BJ (cell line): Measurements from ENCODE around the gene NME8. TPM values are rescaled to one million over a fixed set of nuclear protein-coding genes. Genes with fewer than 3 reads are reported as not detected.
"Not testable (repeated sequence)": the region's sequence is repeated elsewhere in the genome, so short reads cannot be mapped to it uniquely, and the experiment has no call there.

Experiments
- CTCF ChIA-PET: fragments of 350-600 bp; formaldehyde crosslinking; extraction: SDS; loops from one replicate; lab custom pipeline; 2021; ENCODE audit warnings: antibody characterized with exemption, inconsistent platforms; lab: Yijun Ruan, JAX
- POLR2A ChIA-PET: fragments of 300-600 bp; sonication (Branson Sonifier 250); formaldehyde crosslinking; extraction: SDS; loops from one replicate; lab custom pipeline; 2021; ENCODE audit warnings: antibody characterized with exemption; lab: Charles Lee
- DNase-seq: peaks from one replicate; pipeline ENCODE4 v3.0.0-alpha.2; 2011; ENCODE audit warnings: low read depth
- H3K27me3 ChIP-seq: 2 replicates; pipeline ENCODE4 v1.6.0; 2011; ENCODE audit warnings: low read length; ENCODE audit not compliant: control insufficient read depth, insufficient read depth
- H3K36me3 ChIP-seq: 2 replicates; pipeline ENCODE4 v1.5.1; 2011; ENCODE audit warnings: low read length; ENCODE audit not compliant: control insufficient read depth, insufficient read depth
- H3K4me3 ChIP-seq: 2 replicates; pipeline ENCODE4 v1.5.1; 2011; ENCODE audit warnings: low read depth, mild to moderate bottlenecking, control low read depth, low read length
- CTCF ChIP-seq: IDR thresholded peaks from 2 replicates; pipeline ENCODE4 v1.5.1; 2011; ENCODE audit warnings: low read depth, mild to moderate bottlenecking, control low read depth, inconsistent platforms, low read length, moderate library complexity; ENCODE audit not compliant: insufficient read depth
- polyA minus RNA-seq: library from RNA; depleted of rRNA, polyadenylated mRNA; stranded (reverse); fragments of >200 nt; gene quantifications from 2 replicates; pipeline ENCODE4 v1.2.3, GENCODE V29; 2011; rRNA and poly(A)+ RNA removed
- polyA plus RNA-seq: library from polyadenylated mRNA; depleted of rRNA; stranded (reverse); fragments of >200 nt; gene quantifications from 2 replicates; pipeline ENCODE4 v1.2.3, GENCODE V29; 2011; rRNA removed

NME8 gene
- polyA plus RNA-seq (not detected in 2 replicates), polyA minus RNA-seq (not detected in 2 replicates)

GRCh38 chr7:37848297-37848696, at the start of gene NME8:
Gene NME8 (plus strand): TSS chr7:37848597. CDS start chr7:37850267, 1,670 bp downstream.
- H3K4me3 ChIP-seq: no peak within 1 kb of the TSS
- ChIA-PET POLR2A (no interaction called here), CTCF (no interaction called here)
- DNase-seq: no peak
- H3K36me3 ChIP-seq: no peaks in the 10 kb centered on the region
- H3K27me3 ChIP-seq: no peaks in the 10 kb centered on the region
- TF ChIP-seq CTCF: no peak

GRCh38 chr7:37806152-37806551, 42.2 kb upstream of the NME8 start:
- no peak for DNase-seq
- CTCF ChIA-PET: no interaction called here
- POLR2A ChIA-PET: no interaction called here
- Histone ChIP-seq H3K27me3 (no peaks in the 10 kb centered on the region), H3K36me3 (no peaks in the 10 kb centered on the region), H3K4me3 (no peak overlapping the region)
- TF ChIP-seq CTCF: no peak

- CTCF ChIA-PET: interaction anchor here (1.1 kb wide), 1 partner anchor 22 kb away, joined by 4 read pairs; no protein-coding TSS in a partner anchor
- POLR2A ChIA-PET, H3K27me3 ChIP-seq, H3K4me3 ChIP-seq, H3K36me3 ChIP-seq, DNase-seq: not testable (repeated sequence)
Measured at GRCh38 chr7:37812161-37812580, 36.2 kb upstream of the NME8 start.

- no peak overlapping the region for H3K4me3 ChIP-seq
- TF ChIP-seq CTCF: no peak
- ChIA-PET CTCF (interaction anchor here (1.3 kb wide), 1 partner anchor 18 kb away, joined by 3 read pairs; no protein-coding TSS in a partner anchor), POLR2A (no interaction called here)
- H3K36me3 ChIP-seq: no peaks in the 10 kb centered on the region
- DNase-seq: no peak
- no peaks in the 10 kb centered on the region for H3K27me3 ChIP-seq
Measured at GRCh38 chr7:37815671-37816371, 32.6 kb upstream of the NME8 start.

- Histone ChIP-seq H3K36me3 (no peaks in the 10 kb centered on the region), H3K4me3 (no peak overlapping the region), H3K27me3 (no peaks in the 10 kb centered on the region)
- no peak for DNase-seq
- POLR2A ChIA-PET: no interaction called here
- CTCF ChIA-PET: interaction anchor here (1.3 kb wide), 1 partner anchor 17 kb away, joined by 3 read pairs; no protein-coding TSS in a partner anchor
- no peak for TF ChIP-seq CTCF
Measured at GRCh38 chr7:37816922-37817590, 31.3 kb upstream of the NME8 start.
